ENCODE data around the gene SNX33. TPM values are rescaled to one million over a fixed set of nuclear protein-coding genes. Genes with fewer than 3 reads are reported as not detected.
"Not testable (repeated sequence)": the region's sequence is repeated elsewhere in the genome, so short reads cannot be mapped to it uniquely, and the experiment has no call there.

The SNX33 gene
- polyA plus RNA-seq, 2 of the 4 experiments (the other 2 are of a cell fraction): 8.4 to 11.2 TPM

GRCh38 chr15:75688831-75689230 is 41.1 kb downstream of the SNX33 start:
- Histone ChIP-seq H3K4me1 (peaks cover 3% of the 10 kb centered on the region; the same call in 2 of the 3 replicates), H3K27ac (no peak overlapping the region), H3K4me3 (no peak overlapping the region), H3K4me2 (no peak overlapping the region), H3K9me3 (no peaks in the 10 kb centered on the region)
- WGBS (ENCODE audit: missing lambda C conversion rate): 71% methylated on average over 5 of the region's 26 CpGs
- TF ChIP-seq FOSB (CRISPR knock-in tag; IDR thresholded peaks at IDR 0.05): no peak
- TF ChIP-seq, protein P1, sequence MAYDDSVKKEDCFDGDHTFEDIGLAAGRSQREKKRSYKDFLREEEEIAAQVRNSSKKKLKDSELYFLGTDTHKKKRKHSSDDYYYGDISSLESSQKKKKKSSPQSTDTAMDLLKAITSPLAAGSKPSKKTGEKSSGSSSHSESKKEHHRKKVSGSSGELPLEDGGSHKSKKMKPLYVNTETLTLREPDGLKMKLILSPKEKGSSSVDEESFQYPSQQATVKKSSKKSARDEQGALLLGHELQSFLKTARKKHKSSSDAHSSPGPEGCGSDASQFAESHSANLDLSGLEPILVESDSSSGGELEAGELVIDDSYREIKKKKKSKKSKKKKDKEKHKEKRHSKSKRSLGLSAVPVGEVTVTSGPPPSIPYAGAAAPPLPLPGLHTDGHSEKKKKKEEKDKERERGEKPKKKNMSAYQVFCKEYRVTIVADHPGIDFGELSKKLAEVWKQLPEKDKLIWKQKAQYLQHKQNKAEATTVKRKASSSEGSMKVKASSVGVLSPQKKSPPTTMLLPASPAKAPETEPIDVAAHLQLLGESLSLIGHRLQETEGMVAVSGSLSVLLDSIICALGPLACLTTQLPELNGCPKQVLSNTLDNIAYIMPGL (CRISPR knock-in tag; IDR thresholded peaks at IDR 0.05; ENCODE audit: borderline replicate concordance): no peak
- TF ChIP-seq RARB (CRISPR knock-in tag; IDR thresholded peaks at IDR 0.05): no peak
- TF ChIP-seq CHD4 (IDR thresholded peaks at IDR 0.05; ENCODE audit: borderline replicate concordance): no peak
- no peak for TF ChIP-seq EHF (CRISPR knock-in tag; IDR thresholded peaks at IDR 0.05)
- TF ChIP-seq, protein P2, sequence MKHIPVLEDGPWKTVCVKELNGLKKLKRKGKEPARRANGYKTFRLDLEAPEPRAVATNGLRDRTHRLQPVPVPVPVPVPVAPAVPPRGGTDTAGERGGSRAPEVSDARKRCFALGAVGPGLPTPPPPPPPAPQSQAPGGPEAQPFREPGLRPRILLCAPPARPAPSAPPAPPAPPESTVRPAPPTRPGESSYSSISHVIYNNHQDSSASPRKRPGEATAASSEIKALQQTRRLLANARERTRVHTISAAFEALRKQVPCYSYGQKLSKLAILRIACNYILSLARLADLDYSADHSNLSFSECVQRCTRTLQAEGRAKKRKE (CRISPR knock-in tag; IDR thresholded peaks at IDR 0.05; ENCODE audit: low read depth): no peak
- no peak for TF ChIP-seq HOXB5 (CRISPR knock-in tag; IDR thresholded peaks at IDR 0.05)
- TF ChIP-seq SREBF2 (IDR thresholded peaks at IDR 0.05): no peak
- TF ChIP-seq POLR2AphosphoS2 (conservative IDR thresholded peaks at IDR 0.05; ENCODE audit: low read length): no peak
- TF ChIP-seq ESRRA (IDR thresholded peaks at IDR 0.05; ENCODE audit: borderline replicate concordance, low read length): no peak
- TF ChIP-seq E2F6 (IDR thresholded peaks at IDR 0.05; ENCODE audit: borderline replicate concordance, low read depth): no peak
- TF ChIP-seq JUN (IDR thresholded peaks at IDR 0.05): no peak
- no peak for TF ChIP-seq RAD21 (conservative IDR thresholded peaks at IDR 0.05 in 1 of 2, IDR thresholded peaks at IDR 0.05 in 1 of 2)
- TF ChIP-seq HOXA7 (CRISPR knock-in tag; IDR thresholded peaks at IDR 0.05): no peak
- ATAC-seq: no peak
- no peak for FAIRE-seq
- CTCF ChIA-PET: interaction anchor here (0.9 to 23.4 kb wide), 9 partner anchors 8 to 321 kb away, joined by 3 to 394 read pairs (median 55); partner anchors contain the start of genes IMP3, MAN2C1 and SNUPN
- POLR2A ChIA-PET: no interaction called here
- DNase-seq (ENCODE audit: low read depth in 1 of 2, low spot score in 1 of 2): no peak

DNA sequence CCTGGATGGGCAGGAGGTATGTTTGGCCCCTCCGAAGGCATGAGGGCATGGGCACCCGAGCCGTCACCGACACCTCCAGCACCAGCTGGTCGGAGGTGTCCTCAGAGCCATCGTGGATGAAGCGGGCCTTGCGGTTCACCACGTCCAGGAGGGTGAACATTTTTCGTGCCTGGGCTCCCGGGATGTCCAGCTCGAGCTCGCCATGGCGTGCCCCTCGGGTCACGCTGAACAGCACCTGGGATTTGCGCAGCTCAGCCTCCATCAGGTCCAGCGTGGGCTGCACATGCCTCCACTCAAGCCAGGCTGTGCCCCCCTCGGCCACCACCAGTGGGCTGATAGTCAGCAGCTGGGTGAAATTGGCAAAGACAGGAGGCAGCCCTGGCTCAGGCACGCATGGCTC is 41.7 kb downstream of the SNX33 start:
- ATAC-seq; DNase-seq (ENCODE audit: low read depth in 1 of 2, low spot score in 1 of 2); H3K9me3 ChIP-seq; H3K27ac ChIP-seq; H3K4me1 ChIP-seq; H3K4me2 ChIP-seq; FAIRE-seq; POLR2A ChIA-PET; H3K4me3 ChIP-seq: not testable (repeated sequence)
- CTCF ChIA-PET: interaction anchor here (0.9 to 3.1 kb wide), 3 partner anchors 9 to 114 kb away, joined by 3 to 20 read pairs (median 7); no protein-coding TSS in a partner anchor
- WGBS (ENCODE audit: missing lambda C conversion rate): 80% methylated on average over 20 of the region's 20 CpGs

DNA sequence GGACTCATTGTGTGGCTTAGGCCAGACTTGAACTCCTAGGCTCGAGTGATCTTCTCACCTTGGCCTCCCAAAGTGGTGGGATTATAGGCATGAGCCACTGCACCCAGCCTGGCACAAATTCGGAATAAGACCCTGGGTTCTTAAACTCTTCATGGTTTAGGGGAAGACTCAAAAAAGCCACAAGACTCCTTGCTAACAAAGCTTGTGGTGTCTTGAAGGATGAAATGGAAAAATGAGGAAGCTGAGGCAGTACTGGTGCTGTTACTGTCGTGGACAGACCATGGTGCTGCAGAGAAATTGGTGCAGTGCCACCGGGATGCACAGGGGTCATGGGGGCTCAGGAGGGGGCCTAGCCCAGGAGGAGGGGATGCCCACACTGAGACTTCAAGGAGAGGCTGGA is 44.6 kb downstream of the SNX33 start:
- FAIRE-seq; H3K27ac ChIP-seq; H3K4me3 ChIP-seq; H3K9me3 ChIP-seq; ATAC-seq; POLR2A ChIA-PET; H3K4me2 ChIP-seq; DNase-seq (ENCODE audit: low read depth in 1 of 2, low spot score in 1 of 2): not testable (repeated sequence)
- 39% methylated on average over 4 of the region's 4 CpGs for WGBS (ENCODE audit: missing lambda C conversion rate)
- CTCF ChIA-PET: interaction anchor here (1.4 kb wide), 1 partner anchor 9 kb away, joined by 3 read pairs; no protein-coding TSS in a partner anchor
- peaks cover 19% of the 10 kb centered on the region for H3K4me1 ChIP-seq

- DNase-seq (ENCODE audit: low read depth in 1 of 2, low spot score in 1 of 2); H3K4me3 ChIP-seq; ATAC-seq; POLR2A ChIA-PET; H3K9me3 ChIP-seq; H3K4me2 ChIP-seq; FAIRE-seq: not testable (repeated sequence)
- Histone ChIP-seq H3K27ac (peak overlapping the region in 1 of 2 experiments; percentile 81; a peak in 1 of 6 replicates), H3K4me1 (peaks cover 19% of the 10 kb centered on the region)
- 88% methylated on average over 11 of the region's 15 CpGs for WGBS (ENCODE audit: missing lambda C conversion rate)
- CTCF ChIA-PET: interaction anchor here (1.0 to 3.3 kb wide), 7 partner anchors 10 to 326 kb away, joined by 3 to 26 read pairs (median 6); partner anchors contain the start of gene SNUPN
These were observed 45.3 kb downstream of the SNX33 start for GRCh38 chr15:75693028-75693427.

All from A549 (cell line).